MV-4-11 (cell line): ENCODE data around the gene PTPRN2.
"Not testable (repeated sequence)": the region's sequence is repeated elsewhere in the genome, so short reads cannot be mapped to it uniquely, and the experiment has no call there.

Source experiments
- DNase-seq: peaks from one replicate; lab custom pipeline; 2025; lab: John Stamatoyannopoulos, UW

Gene PTPRN2

DNA sequence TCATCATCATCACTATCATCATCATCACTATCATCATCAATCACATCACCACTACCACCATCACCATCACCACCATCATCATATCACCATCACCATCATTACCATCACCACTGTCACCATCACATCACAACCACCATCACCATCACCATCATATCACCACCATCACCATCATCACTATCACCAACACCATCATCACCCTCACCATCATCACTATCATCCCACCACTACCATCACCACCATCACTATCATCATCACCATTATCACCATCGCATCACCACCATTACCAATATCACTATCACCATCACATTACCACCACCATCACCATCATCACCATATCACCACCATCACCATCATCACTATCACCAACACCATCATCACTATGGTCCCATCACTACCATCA is 539.1 kb downstream of the PTPRN2 start:
- DNase-seq: no peak

DNA sequence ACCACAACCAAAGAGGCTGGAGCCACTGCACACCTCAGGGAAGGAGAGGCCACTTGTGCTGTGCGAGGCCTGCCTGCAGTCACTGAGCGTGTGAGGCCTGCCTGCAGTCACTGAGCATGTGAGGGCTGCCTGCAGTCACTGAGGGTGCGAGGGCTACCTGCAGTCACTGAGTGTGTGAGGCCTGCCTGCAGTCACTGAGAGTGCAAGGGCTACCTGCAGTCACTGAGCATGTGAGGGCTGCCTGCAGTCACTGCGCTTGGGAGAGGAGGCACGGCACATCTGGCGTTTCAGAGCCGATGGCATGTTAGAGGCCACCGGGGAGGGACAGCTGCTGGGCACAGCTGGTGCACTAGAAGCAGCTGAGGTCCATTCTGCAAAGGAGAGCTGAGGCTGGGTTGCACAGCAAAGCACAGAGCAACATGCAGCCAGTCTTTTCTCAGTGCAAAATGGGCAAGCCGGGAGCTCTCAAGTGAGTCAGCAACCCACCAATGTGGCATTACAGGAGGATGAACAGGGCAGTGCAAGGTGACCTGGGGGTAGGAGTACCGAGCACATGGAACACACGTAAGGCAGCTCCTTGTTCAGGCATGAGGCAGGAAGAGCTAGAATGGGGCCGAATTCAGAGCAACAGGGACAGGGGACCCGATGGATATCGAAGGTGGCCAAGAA is 540.1 kb downstream of the PTPRN2 start:
- DNase-seq: no peak

DNA sequence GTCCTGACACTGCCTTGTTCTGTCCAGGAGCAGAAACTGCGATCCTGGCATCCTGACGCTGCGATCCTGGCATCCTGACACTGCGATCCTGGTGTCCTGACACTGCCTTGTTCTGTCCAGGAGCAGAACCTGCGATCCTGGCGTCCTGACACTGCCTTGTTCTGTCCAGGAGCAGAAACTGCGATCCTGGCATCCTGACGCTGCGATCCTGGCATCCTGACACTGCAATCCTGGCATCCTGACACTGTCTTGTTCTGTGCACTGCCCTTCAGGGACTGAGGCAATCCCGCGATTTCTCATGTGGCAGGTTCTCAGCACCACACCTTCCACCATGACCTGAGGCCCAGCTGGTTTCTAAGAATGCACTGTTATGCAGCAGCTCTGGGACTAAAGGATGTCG is 541.4 kb downstream of the PTPRN2 start:
- DNase-seq: not testable (repeated sequence)

DNA sequence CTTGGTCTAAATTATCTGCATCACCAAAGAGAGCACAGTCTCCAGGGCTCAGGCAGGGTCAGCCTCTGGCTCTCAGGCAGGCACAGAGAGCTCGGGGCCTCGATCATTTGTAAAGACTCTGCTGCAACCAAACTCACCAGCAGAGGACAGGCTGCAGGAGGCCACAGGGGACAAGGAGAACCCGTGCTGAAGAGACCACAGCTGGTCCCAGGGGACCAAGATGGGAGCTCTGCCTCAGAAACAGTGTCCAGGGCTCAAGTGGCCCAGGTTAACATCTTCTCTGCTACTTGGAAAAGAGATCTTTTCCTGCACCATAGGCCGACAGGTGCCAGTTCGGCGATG is 543.2 kb downstream of the PTPRN2 start:
- no peak for DNase-seq

DNA sequence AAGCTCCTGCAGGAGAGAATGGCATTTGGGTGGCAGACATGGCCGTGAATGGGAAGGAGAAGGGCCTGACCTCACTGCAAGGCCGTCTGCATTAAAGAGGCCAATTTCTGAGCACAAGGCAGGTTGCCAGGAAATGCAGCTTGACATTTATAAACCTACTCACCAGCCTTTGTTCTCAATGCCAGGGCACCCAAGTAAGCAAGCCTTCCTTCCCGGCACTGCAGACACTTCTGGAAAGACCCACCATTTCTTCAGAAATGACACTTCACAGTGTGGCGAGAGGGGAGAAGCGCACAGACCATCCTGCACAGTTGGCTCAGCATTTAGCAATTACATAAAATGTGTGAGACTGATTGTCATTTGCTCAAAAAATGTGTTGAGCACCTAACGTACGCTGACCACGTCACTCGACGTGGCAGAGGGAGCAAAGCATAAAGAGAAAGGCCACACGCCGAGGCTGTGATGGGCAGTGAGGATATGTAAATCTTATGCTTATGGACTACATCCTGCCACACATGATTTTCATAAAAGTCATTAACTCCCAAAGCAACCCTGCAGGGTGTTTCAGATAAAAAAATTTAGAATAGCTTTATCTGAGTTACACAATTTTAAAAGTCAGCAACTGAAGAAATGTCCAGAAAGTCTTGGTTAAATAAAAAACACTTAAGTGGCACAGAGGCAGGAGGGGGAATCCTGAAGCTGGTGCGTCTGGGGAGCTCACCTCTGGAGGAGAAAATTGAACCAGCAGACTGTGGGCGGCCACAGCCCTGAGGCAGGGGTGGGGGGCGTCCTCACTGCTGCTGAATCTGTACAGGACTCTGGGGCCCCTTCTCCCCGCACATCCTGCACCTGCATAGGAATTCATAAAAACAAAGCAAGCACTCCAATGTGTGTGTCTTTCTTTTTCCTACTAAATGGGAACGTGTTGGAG is 543.8 kb downstream of the PTPRN2 start:
- no peak for DNase-seq

DNA sequence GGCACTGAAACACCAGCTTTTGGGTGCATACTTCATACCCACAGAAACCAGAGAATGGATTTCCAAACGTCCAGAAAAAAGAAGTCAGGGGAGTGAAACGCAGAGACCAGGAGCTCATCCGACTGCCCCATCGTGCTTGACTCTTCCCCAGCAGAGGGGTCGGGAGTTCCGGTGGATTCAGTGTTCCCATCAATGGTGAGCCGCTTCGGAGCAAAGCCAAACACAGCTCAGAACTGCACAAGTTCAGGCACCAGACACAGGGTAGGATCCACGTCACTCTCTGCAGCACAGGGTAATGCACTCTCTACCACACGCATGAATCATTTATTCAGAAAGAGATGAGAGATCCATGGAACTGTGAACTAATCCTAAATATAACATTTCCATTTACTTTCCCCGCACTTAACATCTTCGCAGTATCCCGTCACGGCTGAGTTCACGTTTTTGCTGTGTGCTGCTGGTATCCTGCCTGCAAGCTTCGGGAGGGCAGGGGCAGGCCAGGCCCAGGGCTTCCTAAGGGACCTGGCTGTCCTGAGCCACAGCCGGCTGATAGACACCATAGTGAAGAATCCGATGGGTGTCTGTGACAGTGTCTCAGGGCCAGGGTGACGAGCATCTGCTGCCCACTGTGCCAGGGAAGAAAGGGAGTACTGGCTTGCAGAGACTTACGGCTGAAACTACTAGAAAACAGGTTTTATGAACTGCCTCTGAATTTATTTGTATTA is 545.3 kb downstream of the PTPRN2 start:
- DNase-seq: no peak

DNA sequence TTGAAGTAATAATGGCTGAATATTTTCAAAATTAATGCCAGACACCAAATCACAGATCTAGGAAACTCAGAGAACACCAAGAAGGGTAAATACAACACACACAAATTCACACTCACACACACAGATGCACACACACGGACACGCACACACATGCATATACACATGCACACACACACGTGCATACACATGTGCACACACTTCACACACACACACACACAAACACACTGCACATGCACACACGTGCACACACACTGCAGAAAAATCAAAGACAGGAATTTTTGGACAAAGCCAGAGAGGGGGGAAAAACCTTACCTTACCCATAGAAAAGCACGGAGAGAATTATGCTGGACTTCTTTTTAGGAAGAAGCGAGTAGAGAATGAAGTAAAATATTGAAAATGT is 547.4 kb downstream of the PTPRN2 start:
- no peak for DNase-seq

DNA sequence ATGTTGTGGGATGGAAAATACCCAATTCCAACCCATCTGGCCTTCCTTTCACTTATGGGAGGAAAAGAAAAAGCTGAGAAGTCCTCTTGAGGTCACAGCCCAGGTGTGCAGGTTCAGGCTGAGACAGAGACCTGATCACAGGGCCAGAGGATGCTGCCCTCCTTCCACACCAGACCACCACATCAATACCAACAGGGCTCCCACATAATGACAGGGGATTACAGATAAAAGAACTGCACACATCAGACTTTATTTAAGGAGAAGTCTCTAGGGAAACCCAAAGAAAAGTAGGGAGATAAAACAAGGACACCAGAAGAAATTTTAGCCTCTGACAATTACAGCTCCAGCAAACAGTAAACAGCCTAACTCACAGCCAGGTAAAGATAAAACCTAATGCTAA is 548.4 kb downstream of the PTPRN2 start:
- no peak for DNase-seq

DNA sequence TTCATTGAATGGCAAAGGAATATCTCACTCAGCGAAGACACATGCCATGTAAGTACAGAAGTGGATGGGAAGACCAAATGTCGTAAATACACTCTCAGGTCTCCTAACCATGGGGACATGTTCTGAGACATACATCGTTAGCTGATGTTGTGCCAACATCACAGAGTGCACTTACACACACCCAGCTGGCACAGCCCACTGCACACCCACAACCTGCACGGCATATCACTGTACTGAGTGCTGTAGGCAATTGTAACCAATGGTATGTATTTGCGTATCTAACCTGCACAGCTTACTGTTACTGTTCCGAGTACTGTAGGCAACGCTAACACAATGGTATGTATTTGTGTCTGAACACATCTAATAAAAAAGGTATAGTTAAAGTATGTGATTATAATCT is 550.4 kb downstream of the PTPRN2 start:
- DNase-seq: no peak

DNA sequence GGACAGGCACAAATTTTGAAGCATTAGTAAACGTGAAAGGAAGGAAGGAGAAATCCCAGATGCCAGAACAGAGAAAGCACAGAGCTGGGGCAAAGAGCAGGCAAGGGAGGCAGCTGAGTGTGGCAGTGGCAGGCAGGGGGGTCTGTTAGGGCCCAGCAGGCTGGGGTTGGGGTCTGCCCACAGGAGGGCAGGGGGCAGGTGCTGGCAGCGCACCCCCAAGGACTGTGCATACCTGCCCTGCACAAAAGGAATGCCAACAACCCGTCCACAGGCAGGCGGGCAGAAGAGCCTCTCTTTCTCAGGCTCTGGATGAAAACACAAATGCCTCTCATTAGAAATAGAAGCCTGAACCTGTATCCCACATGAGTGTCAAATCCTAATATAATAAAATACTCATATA is 552.3 kb downstream of the PTPRN2 start:
- no peak for DNase-seq

DNA sequence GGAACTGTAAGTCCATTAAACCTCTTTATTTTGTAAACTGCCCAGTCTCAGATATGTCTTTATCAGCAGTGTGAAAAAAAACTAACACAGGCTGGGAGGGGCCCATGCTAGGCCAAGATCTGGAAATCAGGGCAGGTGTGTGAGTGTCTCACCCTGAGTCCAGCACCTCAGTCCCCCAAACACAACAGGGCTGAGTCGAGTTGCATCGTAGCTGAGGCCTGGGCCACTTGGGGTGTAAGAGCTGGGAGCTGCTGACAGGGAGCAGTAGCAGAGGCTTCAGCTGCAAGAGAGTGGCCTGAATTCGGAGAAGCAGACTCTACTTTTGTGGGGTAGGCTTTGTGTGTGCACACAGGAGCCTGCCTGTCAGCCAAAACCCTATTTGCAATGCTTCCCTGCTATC is 553.1 kb downstream of the PTPRN2 start:
- no peak for DNase-seq

DNA sequence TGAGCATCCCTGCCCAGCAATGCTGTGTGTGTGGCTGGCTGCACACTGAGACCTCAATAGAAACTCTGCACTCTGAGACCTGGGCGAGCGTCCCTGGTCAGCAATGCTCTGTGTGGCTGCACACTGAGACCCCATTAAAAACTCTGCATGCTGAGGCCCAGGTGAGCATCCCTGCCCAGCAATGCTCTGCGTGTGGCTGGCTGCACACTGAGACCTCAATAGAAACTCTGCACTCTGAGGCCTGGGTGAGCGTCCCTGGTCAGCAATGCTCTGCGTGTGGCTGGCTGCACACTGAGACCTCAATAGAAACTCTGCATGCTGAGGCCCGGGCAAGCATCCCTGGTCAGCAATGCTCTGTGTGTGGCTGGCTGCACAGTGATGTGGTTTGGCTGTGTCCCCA is 553.7 kb downstream of the PTPRN2 start:
- not testable (repeated sequence) for DNase-seq

DNA sequence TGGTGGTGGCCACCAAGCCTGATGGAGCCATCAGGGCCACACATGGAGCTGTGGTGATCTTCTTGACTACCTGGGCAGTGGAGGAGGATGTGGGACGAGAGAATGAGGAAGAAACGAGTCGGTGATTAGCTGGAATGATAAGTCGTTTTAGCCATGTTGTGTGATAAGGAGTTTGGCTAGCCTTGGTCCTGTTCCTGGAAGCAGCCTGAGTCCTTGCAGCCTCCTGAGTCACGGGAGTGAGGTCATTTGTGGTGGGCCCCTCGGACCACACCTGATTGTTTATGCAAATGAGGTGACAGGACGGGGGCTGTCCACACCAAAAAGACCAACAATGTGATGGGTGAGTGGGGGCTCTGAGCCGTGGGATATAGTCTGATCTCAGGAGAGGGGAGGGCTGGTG is 554.4 kb downstream of the PTPRN2 start:
- no peak for DNase-seq

DNA sequence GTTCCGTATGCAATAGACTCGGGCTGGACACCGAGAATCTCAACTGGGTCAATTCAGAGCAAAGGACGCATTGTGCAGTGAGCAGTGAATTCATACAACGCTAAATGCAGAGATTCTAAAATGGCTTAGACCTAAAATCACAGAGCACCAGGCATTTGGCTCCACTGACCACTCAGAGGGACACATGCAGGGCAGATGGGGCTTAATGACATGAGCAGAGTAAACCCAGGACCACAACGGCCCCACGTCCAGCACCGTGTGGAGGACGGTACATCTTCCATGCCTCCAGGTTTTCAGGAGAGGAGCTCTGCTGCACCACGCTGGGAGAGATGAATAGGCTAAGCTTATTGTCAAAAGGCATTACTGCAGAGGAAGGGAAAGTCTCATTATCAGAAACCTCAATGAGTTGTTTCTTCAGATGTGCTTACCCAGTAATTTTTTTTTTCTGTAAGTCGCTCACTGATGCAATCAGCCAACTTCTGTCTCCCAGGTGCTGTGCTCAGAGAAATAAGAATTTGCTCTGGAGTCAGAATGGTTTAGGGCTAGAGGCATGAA is 555.0 kb downstream of the PTPRN2 start:
- DNase-seq: no peak

DNA sequence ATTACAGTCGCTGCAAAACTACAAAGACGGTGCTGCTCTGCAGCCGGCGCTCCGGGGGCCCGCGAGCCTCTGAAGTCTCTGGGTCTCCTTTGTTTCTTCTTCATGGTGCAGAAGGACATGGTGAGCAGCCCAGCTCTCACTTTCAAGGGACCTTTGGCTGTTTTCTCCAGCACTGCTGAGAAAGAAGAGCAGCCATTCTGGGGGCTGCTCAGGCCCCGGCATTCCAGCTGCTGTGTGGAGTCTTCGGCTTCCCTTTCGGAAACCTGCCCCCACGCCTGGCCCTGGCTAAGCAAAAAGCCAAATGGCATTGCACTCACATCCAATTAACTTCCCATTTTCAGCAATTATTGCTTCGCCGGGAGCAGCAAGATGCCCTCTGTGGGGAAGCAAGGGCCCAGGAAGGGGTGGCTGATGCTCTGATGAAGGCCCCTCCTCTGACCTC is 555.7 kb downstream of the PTPRN2 start:
- no peak for DNase-seq

DNA sequence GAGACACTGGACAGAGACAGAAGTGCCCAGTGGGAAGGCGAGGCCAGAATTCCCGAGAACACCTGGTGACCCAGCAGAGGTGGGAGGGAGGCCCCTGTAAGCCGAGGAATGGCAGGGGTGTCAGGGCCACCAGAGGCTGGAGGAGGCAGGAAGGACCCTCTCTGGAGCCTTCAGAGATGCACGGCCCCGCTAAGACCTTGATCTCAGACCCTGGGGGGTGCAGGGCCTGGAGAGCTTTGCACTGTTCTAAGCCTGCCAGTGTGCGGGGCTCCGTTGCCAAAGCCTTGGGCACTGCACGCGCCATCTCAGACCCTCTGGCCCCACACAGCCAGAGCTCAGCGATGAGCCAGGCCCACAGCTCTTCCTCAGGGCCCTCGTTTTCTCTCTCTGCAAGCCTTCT is 557.1 kb downstream of the PTPRN2 start:
- DNase-seq: no peak

DNA sequence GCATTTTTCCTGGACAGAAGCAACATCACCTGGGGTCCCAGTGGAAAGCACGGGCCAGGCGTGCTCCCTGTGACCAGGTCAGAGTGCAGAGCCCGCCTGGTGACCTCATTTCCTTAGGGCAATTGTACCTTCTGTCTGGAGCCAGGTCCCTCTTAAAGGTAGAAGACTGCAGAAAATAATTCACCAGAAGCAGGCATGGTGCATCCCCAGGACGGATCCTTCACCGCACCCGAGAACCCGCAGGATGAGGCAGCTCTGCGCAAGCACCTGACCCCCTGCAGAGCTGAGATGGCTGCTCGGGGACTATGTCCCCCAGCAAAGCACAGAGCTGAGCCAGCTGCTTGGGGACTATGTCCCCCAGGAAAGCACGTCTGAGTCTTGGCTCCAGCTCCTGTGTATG is 557.6 kb downstream of the PTPRN2 start:
- no peak for DNase-seq

DNA sequence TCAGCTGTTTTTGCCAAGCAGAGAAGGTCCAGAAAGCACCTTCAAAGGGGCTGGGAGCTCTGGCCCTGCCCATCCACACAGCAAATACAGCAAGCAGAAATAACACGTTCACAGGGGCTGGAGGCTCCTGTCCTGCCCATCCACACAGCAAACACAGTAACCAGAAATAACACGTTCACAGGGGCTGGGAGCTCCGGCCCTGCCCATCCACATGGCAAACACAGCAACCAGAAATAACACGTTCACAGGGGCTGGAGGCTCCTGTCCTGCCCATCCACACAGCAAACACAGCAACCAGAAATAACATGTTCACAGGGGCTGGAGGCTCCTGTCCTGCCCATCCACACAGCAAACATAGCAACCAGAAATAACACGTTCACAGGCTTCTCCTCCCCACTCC is 558.1 kb downstream of the PTPRN2 start:
- no peak for DNase-seq

DNA sequence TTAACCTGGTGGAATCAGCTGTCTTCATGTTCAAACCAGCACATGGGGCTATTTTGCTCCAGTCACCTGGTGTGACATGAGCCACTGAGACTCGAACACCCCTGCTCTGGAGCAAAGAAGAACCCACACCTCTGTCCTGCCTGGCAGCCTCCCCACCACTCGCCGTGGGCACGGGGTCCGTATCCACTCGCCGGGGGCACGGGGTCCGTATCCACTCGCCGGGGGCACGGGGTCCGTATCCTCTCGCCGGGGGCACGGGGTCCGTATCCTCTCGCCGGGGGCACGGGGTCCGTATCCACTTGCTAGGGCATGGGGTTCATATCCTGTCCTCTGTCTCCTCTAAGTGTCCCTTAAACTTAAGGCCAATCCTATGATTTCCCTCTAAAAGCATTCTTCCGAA is 558.7 kb downstream of the PTPRN2 start:
- no peak for DNase-seq

DNA sequence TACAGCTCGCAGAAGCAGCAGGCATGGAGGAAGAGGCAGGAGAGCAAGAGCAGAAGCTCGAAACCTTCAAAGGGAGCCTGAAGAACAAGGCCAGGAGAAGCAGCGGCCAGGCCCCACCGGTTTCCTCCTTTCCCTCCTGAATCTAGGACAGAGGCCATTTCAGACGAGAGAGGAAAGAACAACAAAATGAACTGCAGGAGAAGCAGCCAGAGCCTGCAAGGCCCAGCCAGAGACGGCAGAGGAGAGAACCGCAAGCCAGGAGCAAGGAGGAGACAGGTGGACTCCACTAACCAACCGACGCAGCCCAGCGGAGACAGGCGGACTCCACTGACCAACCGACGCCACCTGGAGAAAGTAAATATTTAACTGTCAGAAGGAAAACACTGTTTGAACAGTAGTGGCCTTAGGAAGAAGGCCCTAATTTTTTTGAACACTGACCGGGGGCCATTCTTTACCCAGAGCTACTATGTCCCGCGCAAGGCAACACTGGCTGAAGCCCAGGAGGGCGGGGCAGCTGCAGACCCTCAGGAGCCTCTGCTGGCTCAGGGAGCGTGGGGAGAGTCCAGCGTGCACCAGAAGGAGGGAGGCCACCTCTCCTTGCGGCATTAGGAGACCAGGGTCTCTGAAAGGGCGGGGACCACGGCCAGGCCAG is 559.2 kb downstream of the PTPRN2 start:
- no peak for DNase-seq

DNA sequence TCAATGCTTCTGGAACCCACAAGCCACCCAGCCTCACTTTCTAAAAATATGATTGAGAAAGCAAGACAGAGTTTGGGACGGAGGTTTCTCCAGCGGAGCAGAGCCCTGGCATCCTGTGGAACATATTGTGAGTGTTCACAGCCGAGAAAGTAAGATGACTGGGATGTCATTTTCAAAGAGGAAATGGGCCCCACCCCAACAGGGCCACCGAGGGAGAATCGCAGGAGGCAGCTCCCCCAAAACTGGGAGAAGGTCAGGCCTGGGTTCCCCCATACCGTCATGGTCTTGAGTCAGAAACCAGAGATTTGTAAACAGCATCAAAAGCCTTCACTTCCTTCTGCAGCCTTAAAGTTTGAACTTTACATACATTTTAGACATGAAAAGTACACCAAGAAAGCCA is 560.0 kb downstream of the PTPRN2 start:
- no peak for DNase-seq

DNA sequence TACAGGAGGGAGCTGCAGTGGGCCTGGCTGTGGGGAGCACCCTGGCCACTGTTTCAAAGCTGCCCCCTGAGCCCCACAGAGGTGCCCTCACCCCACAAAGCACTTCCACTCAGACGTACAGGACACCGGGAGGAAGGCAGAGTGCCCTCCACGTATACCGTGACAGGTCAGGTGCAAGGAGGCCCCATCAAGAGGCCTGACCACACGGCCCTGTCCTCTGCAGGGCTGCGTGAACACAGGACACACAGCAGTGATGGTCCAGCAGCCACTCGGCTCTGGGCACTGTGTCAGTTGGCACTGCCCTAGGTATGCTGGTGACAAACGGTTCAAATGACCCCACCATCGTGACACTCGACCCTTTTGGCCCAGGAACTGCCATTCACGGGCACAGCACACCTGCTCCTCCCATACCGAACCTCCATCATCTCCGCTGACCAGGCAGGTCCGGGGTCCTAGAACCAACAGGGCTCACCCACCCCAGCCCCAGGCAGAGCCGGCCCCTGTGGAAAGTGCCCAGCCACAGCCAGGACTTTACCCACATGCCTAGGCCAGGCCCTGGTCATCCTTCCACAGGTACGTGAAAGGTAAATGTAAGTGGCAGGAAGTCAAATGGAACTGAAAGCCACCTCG is 560.9 kb downstream of the PTPRN2 start:
- DNase-seq: no peak
